Measurements from ENCODE around the gene AP4E1. TPM values are rescaled to one million over a fixed set of nuclear protein-coding genes. Genes with fewer than 3 reads are reported as not detected.

Gene AP4E1
- total and polyA plus RNA-seq, 2 of the 4 experiments (the other 2 are of a cell fraction): 3.1 to 6.8 TPM

DNA sequence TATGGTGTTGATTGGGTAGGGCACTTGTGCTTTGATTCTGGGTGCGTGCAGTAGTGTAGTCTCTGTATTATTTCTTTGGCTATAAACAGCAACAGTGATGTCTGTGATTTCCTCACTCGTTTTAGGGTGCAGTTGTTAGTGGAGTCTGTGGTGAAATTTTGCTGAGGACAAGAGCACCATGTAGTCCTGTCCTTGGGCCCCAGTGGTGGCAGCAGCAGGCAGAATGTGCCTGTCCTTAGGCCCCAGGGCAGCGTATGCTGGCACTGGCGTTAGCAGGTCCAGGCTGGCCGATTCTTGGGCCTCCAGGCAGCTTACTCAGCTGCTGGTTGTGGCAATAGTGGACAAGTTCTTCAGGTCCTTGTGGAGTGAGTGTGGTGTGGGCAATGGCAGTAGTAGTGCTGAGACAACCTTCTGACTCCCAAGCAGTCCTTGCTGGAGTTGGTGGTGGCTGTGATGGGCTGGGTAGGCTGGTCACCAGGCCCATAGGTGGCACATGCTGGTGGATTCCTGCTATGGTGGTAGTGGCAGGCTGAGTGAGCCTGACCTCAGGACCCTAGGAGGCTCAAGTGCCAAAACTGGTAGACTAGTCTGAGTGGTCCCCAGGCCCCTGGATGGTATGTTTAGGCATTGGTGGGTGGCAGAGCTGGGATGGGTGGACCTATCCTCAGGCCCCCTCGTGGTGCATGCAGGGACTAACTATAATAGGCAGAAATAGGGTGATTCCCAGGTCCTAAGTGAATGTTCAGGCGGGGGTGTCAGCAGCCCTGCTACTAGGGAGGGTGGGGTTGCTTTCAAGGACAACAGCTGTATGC is 129.9 kb downstream of the AP4E1 start:
- in situ Hi-C loops (cut with MboI; ENCODE audit: low sequenced_read_pairs) (no loop called here), dilution Hi-C loops (cut with HindIII; ENCODE audit: low sequenced_read_pairs, unreplicated experiment) (no loop called here), intact Hi-C loops (cut with micrococcal nuclease) (no loop called here)
- Histone ChIP-seq H3K4ac (ENCODE audit: low read depth, low read length) (no peak overlapping the region), H3K18ac (ENCODE audit: low read depth, low read length) (no peak overlapping the region), H3K27me3 (ENCODE audit: control insufficient read depth, insufficient read depth, low read length) (no peaks in the 10 kb centered on the region), H2BK15ac (ENCODE audit: low read depth, low read length) (no peak overlapping the region), H2AK5ac (ENCODE audit: low read depth, low read length) (no peak overlapping the region), H2BK20ac (ENCODE audit: low read depth, low read length) (no peak overlapping the region), H2AFZ (replicated peaks; ENCODE audit: low read length, poor library complexity) (no peak overlapping the region), H3K79me1 (ENCODE audit: low read depth in 1 of 2, low read length in 2 of 2) (no peaks in the 10 kb centered on the region), H4K5ac (ENCODE audit: low read depth, low read length) (no peak overlapping the region), H3K9me3 (ENCODE audit: control insufficient read depth, insufficient read depth, low read length) (no peaks in the 10 kb centered on the region), H3K4me2 (ENCODE audit: low read depth, low read length) (no peak overlapping the region), H3K9me1 (ENCODE audit: insufficient read depth, low read length) (no peaks in the 10 kb centered on the region), H3K27ac (ENCODE audit: insufficient read depth, low read length) (no peak overlapping the region), H3K4me3 (ENCODE audit: insufficient read depth, low read depth, low read length) (no peak overlapping the region), H2BK120ac (ENCODE audit: low read depth, low read length) (no peak overlapping the region), H4K91ac (ENCODE audit: insufficient read depth, low read depth, low read length) (no peak overlapping the region), H2AK9ac (replicated peaks; ENCODE audit: low read depth, low read length, poor library complexity) (no peak overlapping the region), H4K20me1 (ENCODE audit: insufficient read depth, low read length) (no peaks in the 10 kb centered on the region), H3K9ac (ENCODE audit: low read depth, low read length) (no peak overlapping the region), H3K23ac (ENCODE audit: low read depth, low read length) (no peak overlapping the region), H3K4me1 (ENCODE audit: control insufficient read depth, insufficient read depth, low read length) (no peaks in the 10 kb centered on the region), H4K8ac (ENCODE audit: low read depth in 2 of 2, low read length in 2 of 2) (no peak overlapping the region), H3K36me3 (ENCODE audit: control insufficient read depth, insufficient read depth, low read length) (no peaks in the 10 kb centered on the region), H3K56ac (ENCODE audit: extremely low read depth, insufficient read depth, low read length) (no peak overlapping the region), H3K14ac (replicated peaks; ENCODE audit: low read depth, low read length) (no peak overlapping the region), H2BK5ac (ENCODE audit: low read depth, low read length, poor library complexity, severe bottlenecking) (no peak overlapping the region)
- CTCF ChIA-PET: no interaction called here
- TF ChIP-seq RCOR1 (IDR thresholded peaks at IDR 0.05; ENCODE audit: insufficient replicate concordance, low read length): no peak
- ATAC-seq (ENCODE audit: low read depth) (no peak), DNase-seq (no peak)
- POLR2A ChIA-PET (ENCODE audit: unreplicated experiment): no interaction called here
- 90% methylated on average over 2 of the region's 7 CpGs; no CpG with 5 or more reads in 1 of the 2 experiments for WGBS, 2 experiments (ENCODE audit: extremely low coverage in 2 of 2, insufficient read length in 1 of 2)
- no TSS peak for BruUV-seq (replicated peaks)

All from IMR-90 (cell line).